ENCODE measurements around the gene HOMEZ.
"Not testable (repeated sequence)": the region's sequence is repeated elsewhere in the genome, so short reads cannot be mapped to it uniquely, and the experiment has no call there.

HOMEZ gene

GRCh38 chr14:23326491-23327332 is 40.8 kb upstream of the HOMEZ start (continued):
- no peak for TF ChIP-seq BCL6B (tag by site-specific recombination; IDR thresholded peaks at IDR 0.05)
- TF ChIP-seq ZNF513 (tag by site-specific recombination; IDR thresholded peaks at IDR 0.05), result 0 out of 2 replicates have a peak, but pooled peaks have one; percentile 6
- TF ChIP-seq BCL11A (tag by site-specific recombination; IDR thresholded peaks at IDR 0.05; ENCODE audit: low read depth), result no peak
- TF ChIP-seq ZNF768 (tag by site-specific recombination; IDR thresholded peaks at IDR 0.05), result no peak

GRCh38 chr14:23325746-23326145 is 39.8 kb upstream of the HOMEZ start:
- H3K27ac ChIP-seq (ENCODE audit: extremely low read depth, low read depth, low read length), result not testable (repeated sequence)

DNA sequence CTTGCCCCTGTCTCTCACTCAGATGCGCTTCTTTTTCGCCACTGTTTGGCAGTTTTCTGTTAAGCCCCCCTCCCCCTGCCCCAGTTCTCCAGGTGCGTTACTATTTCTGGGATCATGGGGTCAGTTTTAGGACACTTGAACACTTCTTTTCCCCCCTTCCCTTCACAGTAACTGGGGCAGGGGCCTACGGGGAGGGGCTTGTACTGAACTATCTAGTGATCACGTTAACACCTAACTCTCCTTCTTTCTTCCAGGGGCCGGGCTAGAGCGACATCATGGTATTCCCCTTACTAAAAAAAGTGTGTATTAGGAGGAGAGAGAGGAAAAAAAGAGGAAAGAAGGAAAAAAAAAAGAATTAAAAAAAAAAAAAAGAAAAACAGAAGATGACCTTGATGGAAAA is 39.1 kb upstream of the HOMEZ start:
- H3K4me1 ChIP-seq (ENCODE audit: control insufficient read depth, insufficient read depth, low read length), result peaks cover 11% of the 10 kb centered on the region
- POLR2A ChIA-PET, result no interaction called here
- H3K4me3 ChIP-seq (ENCODE audit: low read depth, low read length), result no peak overlapping the region
- H3K9me3 ChIP-seq (ENCODE audit: control insufficient read depth, insufficient read depth, low read depth, low read length), result no peaks in the 10 kb centered on the region
- CTCF ChIA-PET, result interaction anchor here (1.0 kb wide), 1 partner anchor 55 kb away, joined by 4 read pairs; no protein-coding TSS in a partner anchor
- TF ChIP-seq, protein P1, sequence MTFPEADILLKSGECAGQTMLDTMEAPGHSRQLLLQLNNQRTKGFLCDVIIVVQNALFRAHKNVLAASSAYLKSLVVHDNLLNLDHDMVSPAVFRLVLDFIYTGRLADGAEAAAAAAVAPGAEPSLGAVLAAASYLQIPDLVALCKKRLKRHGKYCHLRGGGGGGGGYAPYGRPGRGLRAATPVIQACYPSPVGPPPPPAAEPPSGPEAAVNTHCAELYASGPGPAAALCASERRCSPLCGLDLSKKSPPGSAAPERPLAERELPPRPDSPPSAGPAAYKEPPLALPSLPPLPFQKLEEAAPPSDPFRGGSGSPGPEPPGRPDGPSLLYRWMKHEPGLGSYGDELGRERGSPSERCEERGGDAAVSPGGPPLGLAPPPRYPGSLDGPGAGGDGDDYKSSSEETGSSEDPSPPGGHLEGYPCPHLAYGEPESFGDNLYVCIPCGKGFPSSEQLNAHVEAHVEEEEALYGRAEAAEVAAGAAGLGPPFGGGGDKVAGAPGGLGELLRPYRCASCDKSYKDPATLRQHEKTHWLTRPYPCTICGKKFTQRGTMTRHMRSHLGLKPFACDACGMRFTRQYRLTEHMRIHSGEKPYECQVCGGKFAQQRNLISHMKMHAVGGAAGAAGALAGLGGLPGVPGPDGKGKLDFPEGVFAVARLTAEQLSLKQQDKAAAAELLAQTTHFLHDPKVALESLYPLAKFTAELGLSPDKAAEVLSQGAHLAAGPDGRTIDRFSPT (tag by site-specific recombination; IDR thresholded peaks at IDR 0.05), result no peak
- TF ChIP-seq ZNF777 (tag by site-specific recombination; IDR thresholded peaks at IDR 0.05; ENCODE audit: borderline replicate concordance), result no peak
- H3K27ac ChIP-seq (ENCODE audit: extremely low read depth, low read depth, low read length), result no peak overlapping the region
- peaks cover 25 to 37% of the 10 kb centered on the region in 2 experiments for H3K36me3 ChIP-seq (ENCODE audit: control insufficient read depth in 2 of 2, insufficient read depth in 1 of 2, low read length in 2 of 2)

More at GRCh38 chr14:23325746-23326145, 39.8 kb upstream of the HOMEZ start:
- not testable (repeated sequence) for H3K4me3 ChIP-seq (ENCODE audit: low read depth, low read length); H3K9me3 ChIP-seq (ENCODE audit: control insufficient read depth, insufficient read depth, low read depth, low read length); H3K4me1 ChIP-seq (ENCODE audit: control insufficient read depth, insufficient read depth, low read length)
- ChIA-PET CTCF (interaction anchor here (1.2 to 5.1 kb wide), 3 partner anchors 55 to 257 kb away, joined by 3 to 61 read pairs (median 6); no protein-coding TSS in a partner anchor), POLR2A (interaction anchor here (2.0 to 2.7 kb wide), 3 partner anchors 19 to 54 kb away, joined by 11 to 12 read pairs (median 12); partner anchors contain the start of genes BCL2L2 and PPP1R3E)
- peaks cover 25 to 37% of the 10 kb centered on the region in 2 experiments for H3K36me3 ChIP-seq (ENCODE audit: control insufficient read depth in 2 of 2, insufficient read depth in 1 of 2, low read length in 2 of 2)
- TF ChIP-seq IKZF3 (tag by site-specific recombination; IDR thresholded peaks at IDR 0.05), result 0 out of 2 replicates have a peak, but pooled peaks have one; percentile 40

DNA sequence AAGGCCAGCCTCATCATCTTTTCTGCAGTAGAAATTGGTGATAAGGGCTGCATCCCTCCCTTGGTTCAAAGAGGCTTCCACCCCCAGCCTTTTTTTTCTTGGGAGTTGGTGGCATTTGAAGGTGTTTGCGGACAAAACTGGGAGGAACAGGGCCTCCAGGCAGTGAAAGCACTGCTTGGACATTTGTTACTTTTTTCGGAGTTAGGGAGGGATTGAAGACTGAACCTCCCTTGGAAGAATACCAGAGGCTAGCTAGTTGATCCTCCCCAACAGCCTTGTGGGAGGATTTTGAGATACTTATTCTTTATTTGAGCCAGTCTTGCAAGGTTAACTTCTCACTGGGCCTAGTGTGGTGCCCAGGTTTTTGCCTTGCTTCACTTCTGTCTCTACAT is 38.5 kb upstream of the HOMEZ start:
- Histone ChIP-seq H3K4me3 (ENCODE audit: low read depth, low read length) (no peak overlapping the region), H3K4me1 (ENCODE audit: control insufficient read depth, insufficient read depth, low read length) (peaks cover 15% of the 10 kb centered on the region), H3K36me3 (ENCODE audit: control insufficient read depth in 2 of 2, insufficient read depth in 1 of 2, low read length in 2 of 2) (peaks cover 25 to 37% of the 10 kb centered on the region in 2 experiments), H3K27ac (ENCODE audit: extremely low read depth, low read depth, low read length) (no peak overlapping the region), H3K9me3 (ENCODE audit: control insufficient read depth, insufficient read depth, low read depth, low read length) (no peaks in the 10 kb centered on the region)
- CTCF ChIA-PET, result interaction anchor here (1.0 kb wide), 1 partner anchor 56 kb away, joined by 4 read pairs; no protein-coding TSS in a partner anchor
- TF ChIP-seq WT1 (tag by site-specific recombination; IDR thresholded peaks at IDR 0.05), result peak; percentile 88
- no peak for TF ChIP-seq REPIN1 (tag by site-specific recombination; IDR thresholded peaks at IDR 0.05; ENCODE audit: low read depth)
- POLR2A ChIA-PET, result no interaction called here
